Cardiac fibroblast (primary cell): ENCODE measurements around the gene EPGN.

Source experiments
- DNase-seq, 2 donors: peaks; one replicate each; pipeline versions ENCODE4 v3.0.0 to v3.0.0-alpha.2; 2010; ENCODE audit warnings: low read depth in 2 of 2
- H3K4me3 ChIP-seq, 2 donors: replicated peaks in 1 of 2; 1 replicate in 1 of 2; 2 replicates in 1 of 2; pipeline ENCODE4 v1.5.1; 2011; ENCODE audit warnings: low read depth in 2 of 2, low read length in 2 of 2, mild to moderate bottlenecking in 2 of 2, moderate library complexity in 1 of 2
- TF ChIP-seq, protein P1 (sequence below): IDR thresholded peaks from one replicate; pipeline ENCODE4 v1.5.1; 2011; ENCODE audit warnings: low read depth, mild to moderate bottlenecking, low read length, inconsistent platforms

EPGN gene

DNA sequence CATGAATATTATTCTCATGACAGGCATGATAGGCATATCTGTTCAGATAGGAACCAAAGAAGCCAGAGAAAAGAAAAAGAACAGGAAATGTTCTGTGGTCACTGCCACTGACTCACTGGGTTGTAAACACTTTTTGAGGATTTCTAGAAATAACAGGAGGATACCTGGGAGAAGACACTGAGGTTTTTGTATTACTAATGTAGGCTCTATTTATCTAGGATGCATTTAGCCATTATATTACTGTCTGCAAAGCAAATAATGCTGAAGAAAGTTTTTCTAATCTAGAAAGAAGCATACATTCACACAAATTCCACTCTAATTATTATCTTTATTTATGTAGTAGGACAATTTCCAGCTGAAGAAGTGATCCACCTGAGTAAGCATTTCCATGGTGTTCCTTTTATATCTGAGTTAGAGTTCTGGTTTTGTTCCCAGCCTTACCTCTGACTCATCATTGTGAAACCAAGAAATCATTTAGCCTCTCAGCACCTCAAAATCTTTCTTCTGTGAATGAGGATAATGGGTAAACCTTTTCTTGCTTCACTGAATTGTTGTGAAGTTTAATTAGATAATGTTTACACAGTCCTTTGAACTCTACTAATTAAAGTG is 40.2 kb upstream of the EPGN start:
- TF ChIP-seq, protein P1, sequence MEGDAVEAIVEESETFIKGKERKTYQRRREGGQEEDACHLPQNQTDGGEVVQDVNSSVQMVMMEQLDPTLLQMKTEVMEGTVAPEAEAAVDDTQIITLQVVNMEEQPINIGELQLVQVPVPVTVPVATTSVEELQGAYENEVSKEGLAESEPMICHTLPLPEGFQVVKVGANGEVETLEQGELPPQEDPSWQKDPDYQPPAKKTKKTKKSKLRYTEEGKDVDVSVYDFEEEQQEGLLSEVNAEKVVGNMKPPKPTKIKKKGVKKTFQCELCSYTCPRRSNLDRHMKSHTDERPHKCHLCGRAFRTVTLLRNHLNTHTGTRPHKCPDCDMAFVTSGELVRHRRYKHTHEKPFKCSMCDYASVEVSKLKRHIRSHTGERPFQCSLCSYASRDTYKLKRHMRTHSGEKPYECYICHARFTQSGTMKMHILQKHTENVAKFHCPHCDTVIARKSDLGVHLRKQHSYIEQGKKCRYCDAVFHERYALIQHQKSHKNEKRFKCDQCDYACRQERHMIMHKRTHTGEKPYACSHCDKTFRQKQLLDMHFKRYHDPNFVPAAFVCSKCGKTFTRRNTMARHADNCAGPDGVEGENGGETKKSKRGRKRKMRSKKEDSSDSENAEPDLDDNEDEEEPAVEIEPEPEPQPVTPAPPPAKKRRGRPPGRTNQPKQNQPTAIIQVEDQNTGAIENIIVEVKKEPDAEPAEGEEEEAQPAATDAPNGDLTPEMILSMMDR = no peak
- H3K4me3 ChIP-seq = no peak overlapping the region
- DNase-seq = peak; percentile 73 to 79

DNA sequence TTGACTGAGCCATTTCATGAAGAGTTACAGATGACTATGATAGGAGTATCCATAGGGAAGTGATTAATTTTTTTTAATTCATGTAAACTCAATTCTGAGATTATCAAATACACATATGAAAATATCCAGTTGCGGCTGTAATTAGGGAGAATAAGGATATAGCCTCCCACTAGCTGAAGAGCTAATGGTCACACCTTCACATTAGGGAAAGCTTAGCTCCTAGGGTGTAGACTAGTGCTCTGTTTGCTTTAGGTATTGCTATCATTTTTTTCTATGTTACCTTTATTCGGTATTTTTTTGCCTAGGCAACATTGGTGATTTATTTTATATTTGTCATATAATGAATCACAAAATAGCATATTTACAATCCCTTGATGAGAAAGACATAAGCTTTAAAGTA is 39.6 kb upstream of the EPGN start:
- no peak overlapping the region for H3K4me3 ChIP-seq
- DNase-seq = no peak
- TF ChIP-seq, protein P1 = no peak

DNA sequence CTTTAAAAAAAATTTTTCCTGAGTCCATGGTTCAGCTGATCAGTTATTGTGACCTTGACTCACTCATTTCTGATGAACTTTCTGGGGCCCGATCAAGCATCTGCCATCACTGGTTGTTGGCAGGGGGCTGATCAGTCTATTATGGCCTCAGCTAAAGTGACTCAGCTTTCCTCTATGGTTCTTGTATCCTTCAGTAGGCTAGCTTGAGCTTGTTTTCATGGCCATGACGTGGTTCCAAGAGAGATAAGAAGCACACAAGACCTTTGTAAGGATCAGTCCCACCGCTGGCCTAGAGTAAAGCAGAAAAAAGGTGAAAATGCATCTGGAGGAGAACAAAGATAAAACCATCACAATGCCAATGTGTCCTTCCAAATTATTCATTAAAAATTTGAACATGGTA is 29.8 kb upstream of the EPGN start:
- DNase-seq = no peak
- no peak overlapping the region for H3K4me3 ChIP-seq
- TF ChIP-seq, protein P1 = no peak

DNA sequence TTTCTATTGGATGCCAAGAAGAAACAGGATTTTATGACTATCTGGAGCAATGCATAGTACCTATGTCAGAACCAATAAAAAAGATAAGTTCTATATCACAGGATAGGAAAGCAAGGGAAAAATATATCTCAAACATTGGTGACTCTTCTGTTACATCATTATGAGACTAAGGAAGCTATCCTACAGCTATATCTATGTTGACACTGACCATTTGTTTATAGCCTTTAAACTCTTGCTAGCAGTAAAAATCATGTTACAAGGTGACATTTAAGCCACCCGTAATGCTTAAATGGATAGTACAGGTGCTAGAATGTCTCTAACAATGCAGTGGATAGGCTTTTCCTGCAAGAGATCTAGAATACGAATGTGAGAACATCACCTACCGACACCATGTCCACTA is 28.6 kb upstream of the EPGN start:
- TF ChIP-seq, protein P1 = no peak
- DNase-seq = no peak
- H3K4me3 ChIP-seq = no peak overlapping the region

DNA sequence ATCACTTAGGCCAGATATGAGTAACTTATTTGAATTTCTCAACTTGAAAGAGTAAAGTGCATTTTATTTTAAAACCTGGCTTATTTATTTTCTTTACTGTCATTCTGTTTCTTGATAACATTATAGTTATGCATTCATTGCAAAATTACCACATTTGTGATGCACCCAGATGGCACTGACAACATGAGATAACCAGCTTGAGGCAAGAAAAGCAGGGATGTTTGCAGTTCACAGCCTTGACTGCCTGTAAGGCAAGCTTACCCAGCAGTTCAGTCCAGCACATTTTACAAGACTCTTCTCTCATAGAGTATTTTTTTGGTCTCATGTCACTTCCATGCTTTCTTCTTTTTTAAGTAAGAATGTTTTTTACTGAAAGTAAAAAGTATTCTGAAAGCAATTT is 25.3 kb upstream of the EPGN start:
- TF ChIP-seq, protein P1 = no peak
- no peak overlapping the region for H3K4me3 ChIP-seq
- DNase-seq = no peak

DNA sequence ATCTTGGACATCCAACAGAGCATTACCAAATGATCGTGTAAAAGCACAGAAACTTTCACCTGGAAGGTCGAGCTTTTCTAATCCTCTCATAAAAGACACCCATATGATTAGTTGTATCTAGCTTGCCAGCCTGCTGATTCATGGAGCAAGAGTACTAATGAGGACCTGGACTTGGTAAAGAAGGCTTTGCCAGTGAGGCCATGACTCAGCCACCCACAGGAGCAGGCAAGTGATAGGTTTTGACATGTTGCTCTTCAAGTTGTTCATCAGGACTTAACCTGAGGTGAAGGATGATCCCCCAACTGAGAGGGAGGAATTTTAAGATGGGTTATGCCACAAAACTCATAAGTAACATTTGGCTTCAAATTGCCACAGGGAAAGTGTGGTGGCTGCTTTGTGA is 24.7 kb upstream of the EPGN start:
- DNase-seq = peak; percentile 42 to 57
- TF ChIP-seq, protein P1 = no peak
- no peak overlapping the region for H3K4me3 ChIP-seq

DNA sequence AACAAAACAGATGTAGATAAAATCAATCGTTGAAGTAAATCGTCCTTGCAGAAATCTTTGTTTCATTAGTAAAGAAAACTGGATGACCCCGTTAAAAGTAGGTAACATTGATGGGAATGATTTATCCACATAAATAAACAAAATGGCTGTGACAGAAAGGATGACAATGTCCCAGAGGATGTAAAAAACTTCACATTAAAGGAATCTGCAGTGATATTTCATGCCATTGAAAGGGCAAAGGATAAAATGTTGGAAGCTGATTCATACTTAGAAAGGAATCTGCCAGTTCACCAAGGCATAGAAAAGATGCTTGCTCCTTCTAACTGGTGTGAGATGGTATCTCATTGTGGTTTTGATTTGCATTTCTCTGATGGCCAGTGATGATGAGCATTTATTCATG is 24.2 kb upstream of the EPGN start:
- no peak overlapping the region for H3K4me3 ChIP-seq
- TF ChIP-seq, protein P1 = no peak
- DNase-seq = peak; percentile 45 to 66
